NOMO-1 (cell line): Measurements from ENCODE around the gene MINDY3.
A peak's percentile ranks its signal among the peaks of the same experiment; 100 is the strongest.
"Not testable (repeated sequence)": the region's sequence is repeated elsewhere in the genome, so short reads cannot be mapped to it uniquely, and the experiment has no call there.

Experiments
- DNase-seq, 2 experiments: peaks; one replicate each; lab custom pipeline; 2025; ENCODE audit not compliant: unreplicated experiment in 2 of 2; lab: John Stamatoyannopoulos, UW

MINDY3 gene

DNA sequence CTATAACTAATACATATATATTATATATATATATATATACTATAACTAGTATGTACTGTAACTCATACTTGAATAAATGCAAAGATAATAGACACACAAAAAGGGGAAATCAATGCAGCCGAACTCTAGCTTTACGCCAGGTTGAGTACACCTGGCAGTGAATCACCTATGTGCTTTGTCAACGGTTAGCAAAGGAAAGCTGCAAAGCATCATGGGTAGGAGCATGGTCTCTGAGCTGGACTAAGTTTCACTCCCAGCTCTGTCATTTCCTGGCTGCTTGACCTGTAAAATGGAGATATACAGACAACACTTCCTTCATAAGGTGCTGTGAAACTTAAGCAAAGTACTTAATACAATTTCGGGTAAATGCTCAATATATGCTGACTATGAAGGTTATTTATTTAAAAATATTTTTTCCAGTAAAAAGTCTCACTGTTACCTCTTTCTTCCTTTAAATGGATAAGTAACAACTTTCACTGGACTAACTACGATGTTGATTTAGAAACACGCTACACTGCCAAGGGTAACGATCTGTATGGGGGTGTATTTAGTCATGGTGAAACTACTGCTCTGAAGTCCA lies 78.8 kb downstream of the MINDY3 start:
- DNase-seq, result no peak

DNA sequence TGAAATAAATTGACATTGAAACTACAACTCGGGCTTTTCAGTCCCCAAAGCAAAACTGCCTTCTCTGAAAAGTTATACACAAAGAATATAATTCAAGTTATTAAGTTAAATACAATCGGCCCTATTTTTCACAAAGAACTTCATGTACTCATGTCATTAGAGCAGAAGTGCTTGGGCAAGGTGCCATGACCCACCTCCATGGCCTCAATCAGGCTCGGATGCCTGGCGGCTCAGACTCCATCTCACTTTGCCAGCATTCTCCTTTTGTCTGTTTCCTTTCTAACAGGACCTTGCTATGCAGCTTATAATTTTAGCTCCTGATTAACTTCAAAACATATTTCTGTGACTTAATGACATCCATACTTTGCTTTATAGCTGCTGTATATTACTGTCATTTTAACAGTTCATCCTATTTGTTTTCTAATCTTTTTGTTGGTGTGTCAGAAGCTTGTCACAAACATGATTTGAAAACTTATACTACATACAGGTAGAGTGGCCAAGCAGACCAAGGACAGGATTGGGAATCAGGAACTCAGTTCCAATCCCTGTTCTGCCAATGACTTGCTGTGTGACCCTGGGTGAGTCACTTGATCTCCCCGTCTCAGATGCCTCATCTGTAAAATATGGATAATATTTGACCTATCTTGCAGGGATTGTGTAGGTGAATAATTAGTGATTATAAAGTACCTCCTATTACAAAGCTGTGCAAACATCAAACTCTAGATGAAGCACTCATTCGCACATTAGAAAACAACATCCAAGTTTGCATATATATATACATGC lies 79.8 kb downstream of the MINDY3 start:
- DNase-seq, result no peak

DNA sequence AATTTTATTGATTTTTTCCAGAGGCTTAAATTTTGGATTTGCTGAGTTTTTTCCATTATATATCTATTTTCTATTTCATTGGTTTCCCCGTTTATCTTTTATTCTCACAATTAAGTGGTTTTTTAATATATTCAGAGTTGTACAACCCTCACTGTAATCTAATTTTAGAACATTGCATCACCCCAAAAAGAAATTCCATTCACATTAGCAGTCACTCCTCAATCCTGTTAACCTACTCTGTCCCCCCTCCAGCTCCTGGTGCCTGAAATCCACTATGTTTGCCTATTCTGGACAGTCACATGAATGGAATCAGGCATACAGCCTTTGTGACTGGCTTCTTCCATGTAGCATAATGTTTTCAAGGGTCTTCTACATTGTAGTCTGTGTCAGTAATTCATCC lies 84.8 kb downstream of the MINDY3 start:
- DNase-seq, result no peak

DNA sequence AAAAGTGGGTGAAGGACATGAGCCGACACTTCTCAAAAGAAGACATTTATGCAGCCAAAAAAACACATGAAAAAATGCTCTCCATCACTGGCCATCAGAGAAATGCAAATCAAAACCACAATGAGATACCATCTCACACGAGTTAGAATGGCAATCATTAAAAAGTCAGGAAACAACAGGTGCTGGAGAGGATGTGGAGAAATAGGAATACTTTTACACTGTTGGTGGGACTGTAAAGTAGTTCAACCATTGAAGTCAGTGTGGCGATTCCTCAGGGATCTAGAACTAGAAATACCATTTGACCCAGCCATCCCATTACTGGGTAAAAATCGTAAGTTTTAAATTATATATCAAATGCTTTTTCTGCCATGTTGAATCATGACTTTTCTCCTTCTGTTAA lies 85.8 kb downstream of the MINDY3 start:
- not testable (repeated sequence) for DNase-seq

DNA sequence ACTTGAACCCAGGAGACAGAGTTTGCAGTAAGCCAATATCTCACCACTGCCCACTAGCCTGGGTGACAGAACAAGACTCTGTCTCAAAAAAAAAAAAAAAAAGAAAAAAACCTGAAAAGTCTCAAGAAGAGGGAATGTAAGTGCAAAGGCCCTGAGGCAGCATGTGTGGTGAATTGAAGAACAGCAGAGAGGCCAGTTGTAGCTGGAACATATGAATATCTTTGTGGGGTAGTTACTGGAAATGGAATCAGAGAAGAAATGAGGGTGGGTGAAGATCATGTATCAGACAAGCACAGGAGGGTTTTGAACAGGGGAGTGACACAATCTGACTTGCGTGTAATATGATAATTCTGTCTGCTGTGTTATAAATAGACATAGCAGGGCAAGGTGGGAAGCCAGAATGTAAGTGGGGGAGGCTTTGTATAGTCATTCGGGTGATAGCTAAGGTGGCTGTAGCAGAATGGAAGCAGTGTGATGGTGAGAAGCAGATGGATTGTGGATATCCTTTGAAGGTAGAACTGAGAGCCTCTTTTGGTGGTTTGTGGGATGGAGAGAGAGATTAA lies 95.3 kb downstream of the MINDY3 start:
- DNase-seq, result no peak

DNA sequence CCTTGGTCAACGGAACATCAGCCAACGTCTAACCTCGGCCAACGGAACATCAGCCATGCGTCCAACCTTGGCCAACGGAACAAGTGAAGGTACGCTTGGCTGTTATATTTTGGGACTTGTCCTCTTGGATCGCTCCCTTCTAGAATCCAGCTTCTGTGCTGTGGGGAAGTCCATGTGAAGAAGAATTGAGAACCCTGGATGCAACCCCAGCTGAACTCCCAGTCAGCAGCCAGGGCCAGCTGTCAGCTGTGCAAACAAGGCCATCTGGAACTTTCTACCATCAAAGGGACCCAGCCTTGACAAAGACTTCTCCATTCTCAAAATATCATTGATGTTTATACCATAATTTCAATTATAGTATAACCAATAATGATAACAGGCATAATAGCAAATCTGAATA lies 97.3 kb downstream of the MINDY3 start:
- DNase-seq, result no peak

DNA sequence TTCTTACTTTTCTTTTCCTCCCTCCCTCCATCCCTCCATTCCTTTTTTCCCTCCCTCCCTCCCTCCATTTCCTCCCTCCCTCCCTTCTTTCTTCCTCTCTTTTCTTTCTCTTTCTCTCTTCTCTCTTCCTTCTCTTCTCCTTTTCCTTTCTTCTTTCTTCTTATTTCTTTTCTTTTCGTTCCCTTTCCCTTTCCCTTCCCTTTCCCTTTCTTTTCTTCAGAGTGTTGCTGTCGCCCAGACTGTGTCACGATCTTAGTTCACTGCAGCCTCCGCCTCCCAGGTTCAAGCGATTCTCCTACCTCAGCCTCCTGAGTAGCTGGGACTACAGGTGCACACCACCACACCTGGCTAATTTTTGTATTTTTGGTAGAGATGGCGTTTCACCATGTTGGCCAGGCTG lies 98.1 kb downstream of the MINDY3 start:
- DNase-seq, result not testable (repeated sequence)

DNA sequence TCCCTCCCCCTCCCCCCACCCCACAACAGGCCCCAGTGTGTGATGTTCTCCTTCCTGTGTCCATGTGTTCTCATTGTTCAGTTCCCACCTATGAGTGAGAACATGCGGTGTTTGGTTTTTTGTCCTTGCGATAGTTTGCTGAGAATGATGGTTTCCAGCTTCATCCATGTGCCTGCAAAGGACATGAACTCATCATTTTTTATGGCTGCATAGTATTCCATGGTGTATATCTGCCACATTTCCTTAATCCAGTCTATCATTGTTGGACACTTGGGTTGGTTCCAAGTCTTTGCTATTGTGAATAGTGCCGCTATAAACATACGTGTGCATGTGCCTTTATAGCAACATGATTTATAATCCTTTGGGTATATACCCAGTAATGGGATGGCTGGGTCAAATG lies 99.1 kb downstream of the MINDY3 start:
- not testable (repeated sequence) for DNase-seq

DNA sequence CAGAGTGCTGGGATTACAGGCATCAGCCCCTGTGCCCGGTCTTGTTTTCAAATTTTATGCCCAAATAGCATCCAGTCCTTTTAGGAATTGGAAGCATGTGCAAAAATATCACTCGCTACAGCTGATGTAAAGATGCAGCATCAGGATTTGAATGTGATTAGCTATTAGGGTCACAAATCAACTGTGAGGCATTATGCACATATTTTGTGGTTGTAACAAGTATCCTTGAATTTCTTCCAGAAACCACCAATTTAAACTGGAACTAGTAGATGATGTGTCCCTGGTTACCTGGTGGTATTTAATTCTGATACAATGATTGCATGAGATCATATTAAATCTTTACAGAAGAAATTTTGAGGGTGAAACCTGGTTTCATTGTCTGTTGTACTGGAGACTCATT lies 99.6 kb downstream of the MINDY3 start:
- no peak for DNase-seq

DNA sequence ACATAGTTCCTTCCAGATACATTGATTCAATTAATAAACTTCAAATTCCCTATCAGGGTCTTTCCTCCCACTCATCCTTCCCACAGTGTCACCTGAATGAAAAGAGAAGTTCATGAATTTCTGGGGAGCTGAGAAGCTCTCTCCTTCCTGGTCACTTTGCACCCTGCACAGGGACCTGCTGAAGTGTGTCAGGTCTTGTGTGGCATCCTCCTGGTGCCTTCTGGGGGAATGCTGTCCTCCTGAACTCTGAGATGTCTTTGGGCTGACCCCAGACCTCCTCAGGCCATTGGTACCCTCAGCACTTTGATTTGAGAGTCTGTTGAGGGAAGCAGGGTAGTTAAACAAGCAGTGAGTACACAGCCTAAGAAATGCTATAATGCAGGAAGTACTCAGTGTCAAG lies 101.0 kb downstream of the MINDY3 start:
- DNase-seq, result no peak

DNA sequence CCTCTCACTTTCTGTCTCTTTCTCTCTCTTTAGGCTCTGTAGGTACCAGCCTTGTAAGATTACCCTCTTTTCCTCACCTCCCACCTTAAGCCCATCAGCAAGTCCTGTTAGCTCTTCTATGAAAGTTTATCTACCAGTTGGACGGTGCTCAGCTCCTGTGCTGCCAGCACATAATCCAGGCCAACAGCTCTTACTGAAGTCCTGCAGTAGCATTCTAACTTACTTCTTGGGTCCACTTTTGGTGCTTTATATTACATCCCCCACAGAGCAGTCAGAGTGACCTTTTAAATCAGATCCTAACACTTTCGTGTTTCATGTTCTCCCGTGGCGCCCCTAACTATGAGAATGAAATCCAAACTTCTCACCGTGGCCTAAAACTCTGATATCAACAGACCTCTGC lies 101.7 kb downstream of the MINDY3 start:
- no peak for DNase-seq

DNA sequence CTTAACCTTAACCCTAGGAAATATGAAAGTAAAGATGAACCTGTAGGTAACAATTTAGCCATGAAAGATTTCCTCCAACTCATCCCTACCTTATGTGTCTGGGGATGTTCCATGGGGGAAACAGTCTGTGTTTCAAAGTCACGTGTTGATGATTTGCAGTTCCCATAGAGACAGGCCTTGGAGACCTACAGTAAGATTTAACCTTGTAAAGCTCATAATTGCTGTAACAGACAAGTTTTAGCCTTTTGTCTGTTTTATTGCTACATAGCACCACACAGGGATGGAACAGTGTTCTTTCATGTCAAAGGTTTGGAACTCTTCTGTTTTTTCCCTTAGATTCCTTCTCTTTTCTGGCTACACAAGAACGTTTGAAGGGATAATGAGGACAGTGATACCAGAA lies 105.4 kb downstream of the MINDY3 start:
- no peak for DNase-seq

DNA sequence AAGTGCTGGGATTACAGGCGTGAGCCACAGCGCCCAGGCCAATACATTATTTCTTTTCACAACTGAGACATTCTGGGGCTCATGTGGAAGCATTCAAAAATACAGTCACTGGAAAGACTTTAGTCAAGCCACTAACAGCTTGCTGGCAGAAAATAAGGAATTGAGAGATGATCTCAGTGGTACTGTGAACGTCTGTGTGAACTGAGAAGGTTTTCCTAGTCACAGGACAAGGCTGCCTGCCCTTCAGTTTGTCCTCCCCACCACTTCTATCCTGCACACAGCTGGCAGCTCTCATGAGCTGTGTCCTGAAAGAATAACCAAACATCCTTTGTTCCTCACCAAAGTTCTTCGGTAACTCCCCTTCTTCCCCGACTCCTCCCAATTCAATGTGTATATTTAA lies 109.3 kb downstream of the MINDY3 start:
- DNase-seq, result no peak

DNA sequence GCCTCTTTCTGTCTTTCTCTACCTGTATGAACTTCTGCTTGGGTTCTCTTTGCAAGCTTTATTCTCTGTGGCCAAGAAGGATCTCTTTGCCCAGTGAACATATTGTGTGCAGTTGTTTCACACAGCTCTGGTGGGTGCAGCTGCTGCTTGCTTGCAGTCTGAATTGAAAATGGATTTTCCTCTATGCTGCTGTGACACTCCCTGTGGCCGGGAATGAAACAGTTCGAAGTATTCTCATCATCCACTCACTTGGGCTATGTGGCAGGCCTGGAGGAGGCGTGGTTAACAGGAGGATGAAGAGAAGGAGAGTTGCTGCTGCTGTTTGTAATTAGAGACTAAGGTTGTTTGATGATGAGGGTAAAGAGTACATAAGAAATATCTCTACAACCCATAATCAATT lies 112.2 kb downstream of the MINDY3 start:
- no peak for DNase-seq

DNA sequence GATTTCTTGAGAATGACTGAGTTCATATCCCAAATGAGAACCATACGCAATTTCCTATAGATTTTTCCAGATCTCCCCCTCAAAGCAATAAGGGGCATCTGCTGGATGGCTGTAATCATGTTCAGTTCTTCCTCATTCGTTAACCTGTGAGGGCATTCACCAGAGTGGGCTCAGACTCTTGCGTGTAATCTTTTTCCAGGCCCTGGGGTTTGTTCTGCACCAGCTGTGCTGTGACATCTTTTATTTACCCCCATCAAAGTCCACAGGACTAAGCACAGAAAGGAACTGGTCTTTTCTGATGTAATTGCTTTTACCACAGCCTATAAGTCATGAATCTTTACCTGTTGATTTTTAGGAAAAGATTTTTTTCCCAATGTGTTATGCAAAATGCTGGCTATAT lies 112.7 kb downstream of the MINDY3 start:
- DNase-seq, result no peak

DNA sequence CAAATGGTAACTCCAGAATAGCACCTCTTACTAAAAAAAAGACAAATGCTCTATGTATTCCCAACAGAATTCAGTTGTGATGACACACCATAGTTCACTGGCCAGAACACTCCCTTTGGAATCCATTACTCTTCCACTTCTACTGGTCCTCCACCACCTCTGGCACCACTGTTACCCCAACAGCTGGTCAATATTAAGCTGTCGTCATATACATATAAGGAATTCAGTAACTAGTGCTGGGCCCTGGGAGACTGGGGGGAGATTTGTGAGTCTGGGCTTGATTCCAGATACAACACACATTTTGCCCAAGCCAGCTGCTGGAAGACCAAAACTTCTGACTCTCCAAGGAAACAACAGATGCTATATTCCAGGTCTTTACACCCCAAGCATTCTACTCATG lies 114.6 kb downstream of the MINDY3 start:
- no peak for DNase-seq

DNA sequence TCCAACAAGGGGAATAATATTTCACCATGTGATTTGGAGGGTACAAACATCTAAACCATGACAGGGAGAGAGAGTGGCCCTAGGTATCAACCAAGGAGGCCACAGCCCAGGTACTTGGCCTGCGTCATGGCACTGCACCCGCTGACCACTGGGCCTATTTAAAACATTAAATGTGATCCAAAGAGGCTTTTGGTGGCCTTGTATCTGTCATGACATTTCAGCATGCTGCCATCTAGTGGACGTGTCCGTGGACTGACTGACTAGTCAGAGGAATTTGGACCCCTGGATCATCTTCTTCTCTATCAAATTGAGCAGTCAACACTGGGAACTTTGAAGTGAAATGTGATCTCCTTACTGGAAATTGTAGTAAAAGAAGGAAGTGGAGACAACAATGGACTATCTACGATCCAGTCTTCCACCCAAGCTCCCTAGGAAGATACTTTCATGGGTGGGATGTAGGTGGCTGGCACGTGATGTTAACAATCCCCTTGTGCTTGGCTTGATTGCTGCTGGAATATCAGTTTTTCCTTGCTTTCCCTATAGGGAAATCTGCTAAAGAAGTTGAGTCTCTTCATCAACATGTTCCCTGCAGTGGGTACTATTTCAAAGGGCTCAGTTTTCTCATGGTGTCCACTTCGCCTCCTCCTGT lies 116.0 kb downstream of the MINDY3 start:
- peak in 1 of 2 experiments; percentile 33 for DNase-seq

DNA sequence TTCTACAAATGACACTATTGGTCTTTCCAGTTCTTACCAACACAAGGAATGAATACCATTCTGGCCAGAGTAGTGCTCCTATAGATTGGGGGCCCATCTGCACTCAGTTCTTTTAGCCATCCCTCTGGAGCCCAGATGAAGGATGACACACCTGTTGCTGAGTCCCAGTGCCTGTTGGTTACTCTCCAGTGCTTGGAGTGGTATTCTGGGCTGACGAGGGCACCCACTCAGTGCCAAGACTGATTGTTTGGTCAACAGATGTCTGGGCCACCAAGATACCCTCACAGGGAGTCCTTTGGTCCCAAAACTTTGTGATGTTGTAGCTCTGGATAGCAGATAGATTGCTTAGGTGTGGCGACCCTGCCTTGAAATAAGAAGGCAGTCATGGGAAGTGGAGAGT lies 116.9 kb downstream of the MINDY3 start:
- DNase-seq, result no peak

DNA sequence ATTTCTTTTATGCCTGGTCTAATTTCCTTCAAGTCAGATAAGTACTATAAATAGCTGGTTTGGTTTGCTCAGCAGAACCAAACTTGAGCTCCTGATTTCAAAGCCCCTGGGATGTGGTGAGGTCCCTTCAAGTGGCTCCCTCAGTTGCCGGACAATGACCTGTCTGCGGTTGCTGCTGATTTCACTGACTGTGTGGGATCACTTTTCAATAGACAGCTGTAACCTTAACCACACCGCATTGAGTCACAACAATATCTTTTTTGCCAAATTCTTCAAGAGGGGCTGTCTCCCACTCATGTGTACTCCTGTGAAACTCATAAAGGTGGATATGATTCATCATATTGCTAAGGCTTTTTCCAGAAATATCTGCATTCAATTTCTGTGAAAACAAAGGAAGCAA lies 117.5 kb downstream of the MINDY3 start:
- no peak for DNase-seq

DNA sequence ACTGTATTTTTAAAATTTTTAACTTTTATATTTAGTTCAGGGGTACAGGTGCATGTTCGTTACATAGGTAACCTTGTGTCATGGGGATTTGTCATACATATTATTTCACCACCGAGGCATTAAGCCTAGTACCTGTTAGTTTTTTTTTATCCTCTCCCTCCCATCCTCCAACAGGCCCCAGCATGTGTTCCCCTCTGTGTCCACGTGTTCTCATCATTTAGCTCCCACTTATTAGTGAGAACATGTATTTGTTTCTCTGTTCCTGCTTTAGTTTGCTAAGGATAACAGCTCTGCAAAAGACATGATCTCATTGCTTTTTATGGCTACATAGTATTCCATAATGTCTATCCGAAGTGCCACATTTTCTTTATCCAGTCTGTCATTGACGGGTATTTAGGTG lies 118.2 kb downstream of the MINDY3 start:
- DNase-seq, result no peak

DNA sequence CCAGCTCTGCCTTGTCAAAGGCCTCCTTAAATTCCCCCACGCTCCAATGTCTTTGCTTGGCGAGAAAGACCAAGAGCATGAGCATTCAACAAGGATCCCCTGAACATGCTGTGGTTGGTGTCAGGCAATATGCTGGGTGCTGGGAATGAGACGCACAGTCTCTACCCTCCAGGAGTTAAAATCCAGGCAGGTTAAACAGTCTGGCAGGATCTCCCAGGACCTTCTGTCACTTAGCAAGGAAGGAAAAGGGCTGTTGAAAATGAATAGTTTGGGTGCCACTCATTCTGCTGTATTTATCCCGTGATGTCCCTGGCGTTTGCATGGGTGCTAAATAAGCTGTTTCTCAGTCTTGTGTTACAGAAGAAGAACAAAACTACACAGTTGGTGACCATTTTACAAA lies 118.7 kb downstream of the MINDY3 start:
- DNase-seq, result no peak

DNA sequence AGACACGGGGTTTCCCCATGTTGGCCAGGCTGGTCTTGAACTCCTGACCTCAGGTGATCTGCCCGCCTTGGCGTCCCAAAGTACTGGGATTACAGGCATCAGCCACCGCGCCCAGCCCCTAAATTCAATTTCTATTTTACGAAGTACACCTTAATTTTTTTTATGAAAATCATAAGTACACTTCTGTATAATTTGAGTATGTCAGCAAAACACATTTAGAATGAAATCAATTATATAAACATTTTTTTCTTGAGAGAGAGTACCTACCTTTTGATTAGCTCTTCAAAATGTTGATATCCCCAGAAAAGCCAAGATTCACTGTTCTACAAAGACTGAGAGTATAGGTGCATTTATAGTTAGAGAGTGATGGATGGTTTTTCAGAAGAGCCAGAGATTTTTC lies 120.0 kb downstream of the MINDY3 start:
- no peak for DNase-seq
